GM19372 (cell line): ENCODE measurements around the gene CEMIP.

Source experiments
- ATAC-seq: cut with Tn5 transposase; IDR thresholded peaks from one replicate; pipeline ENCODE4 v1.9.1; 2021; ENCODE audit warnings: mild to moderate bottlenecking, low read depth, moderate library complexity; ENCODE audit not compliant: unreplicated experiment

The CEMIP gene

DNA sequence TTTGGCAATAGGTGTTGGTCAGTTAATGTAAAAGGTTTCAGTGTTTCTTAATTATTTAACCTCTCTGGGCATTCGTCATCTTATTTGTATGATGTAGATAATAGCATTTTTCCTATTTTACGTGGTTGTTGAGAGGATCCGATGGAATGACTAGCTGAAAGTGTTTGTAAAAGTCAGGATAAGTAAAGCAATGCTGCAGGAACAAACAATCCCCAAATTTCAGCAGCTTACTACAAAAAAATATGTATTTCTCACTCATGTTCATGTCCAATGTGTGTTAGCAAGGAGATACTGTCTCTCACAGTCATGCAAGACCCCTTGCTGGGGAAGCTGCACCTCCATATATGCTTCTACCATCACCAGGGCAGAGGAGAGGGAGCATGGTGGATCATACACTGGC, 38.7 kb downstream of the CEMIP start:
- no peak for ATAC-seq

DNA sequence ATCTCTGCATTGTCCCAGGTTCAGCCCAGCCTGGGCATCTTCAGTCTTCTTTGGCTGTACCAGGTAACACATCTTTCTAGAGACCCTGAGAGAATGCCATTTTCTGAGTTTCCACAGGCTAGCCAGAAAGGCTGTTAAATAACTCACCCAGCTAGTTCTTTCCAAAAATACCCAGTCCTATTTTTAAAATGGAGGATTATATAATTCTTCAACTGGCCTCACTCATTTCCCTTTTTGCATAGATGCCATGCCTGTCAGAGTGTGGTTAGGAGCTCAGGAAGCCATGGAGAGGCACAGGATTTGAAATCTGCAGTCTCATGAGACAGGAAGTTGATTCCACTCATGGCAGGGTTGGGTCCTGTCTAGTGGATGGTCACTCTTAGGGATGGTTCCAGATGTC, 39.8 kb downstream of the CEMIP start:
- ATAC-seq = no peak

DNA sequence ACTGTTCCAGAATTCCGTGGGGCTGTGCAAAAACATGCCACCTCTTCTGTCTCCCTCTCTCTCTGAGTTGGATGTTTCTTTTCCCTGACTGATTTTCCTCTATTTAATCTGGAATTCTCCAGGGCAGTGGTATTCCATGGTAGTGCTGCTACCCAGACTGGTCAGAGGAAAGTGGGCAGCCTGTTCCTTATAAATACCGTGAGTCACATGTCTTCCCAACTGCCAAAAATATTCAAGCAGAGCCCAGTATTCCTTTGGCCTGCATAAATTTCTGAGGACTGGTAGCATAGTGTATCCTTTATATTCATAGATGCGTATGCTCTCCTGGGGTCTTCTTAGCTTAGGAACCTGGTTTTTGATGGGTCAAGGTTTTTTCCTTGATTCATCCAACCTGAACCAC, 40.9 kb downstream of the CEMIP start:
- no peak for ATAC-seq

DNA sequence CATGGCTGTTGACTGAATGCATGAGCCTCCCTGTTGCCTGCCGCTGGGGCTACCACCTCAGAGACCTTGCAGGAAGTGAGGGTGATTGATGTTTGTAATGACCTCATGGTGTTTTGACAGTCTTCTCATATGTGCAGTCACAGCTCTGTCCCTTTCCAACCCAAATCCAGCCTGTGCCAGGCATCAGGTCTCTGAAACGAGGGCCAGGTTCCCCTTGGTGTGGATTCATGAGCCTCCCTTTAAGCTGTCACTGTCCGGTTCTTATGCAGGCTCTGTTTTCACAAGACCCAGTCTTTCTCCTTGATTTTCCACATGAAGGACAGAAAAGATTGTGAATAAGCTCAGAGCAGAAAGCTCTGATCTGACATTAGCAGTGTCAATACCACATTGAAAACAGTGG, 43.1 kb downstream of the CEMIP start:
- no peak for ATAC-seq

DNA sequence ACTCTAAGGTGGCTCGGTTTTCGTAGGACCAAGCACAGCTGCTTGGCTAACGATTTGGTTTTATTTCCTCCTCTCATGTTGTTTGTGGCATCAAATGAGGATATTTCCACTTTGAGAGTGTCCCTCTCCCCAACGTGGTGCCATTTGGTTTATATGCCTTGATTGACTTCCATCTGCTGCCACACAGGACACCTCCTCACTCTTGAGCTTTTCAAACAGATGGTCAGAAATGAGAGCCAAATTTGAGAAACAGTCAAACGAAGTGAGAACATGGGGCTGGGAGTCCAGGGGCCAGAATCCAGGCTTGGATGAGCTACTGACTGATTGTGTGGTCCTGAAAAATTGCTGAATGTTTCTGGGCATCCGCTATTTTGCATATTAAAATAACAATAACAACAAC, 43.5 kb downstream of the CEMIP start:
- no peak for ATAC-seq

DNA sequence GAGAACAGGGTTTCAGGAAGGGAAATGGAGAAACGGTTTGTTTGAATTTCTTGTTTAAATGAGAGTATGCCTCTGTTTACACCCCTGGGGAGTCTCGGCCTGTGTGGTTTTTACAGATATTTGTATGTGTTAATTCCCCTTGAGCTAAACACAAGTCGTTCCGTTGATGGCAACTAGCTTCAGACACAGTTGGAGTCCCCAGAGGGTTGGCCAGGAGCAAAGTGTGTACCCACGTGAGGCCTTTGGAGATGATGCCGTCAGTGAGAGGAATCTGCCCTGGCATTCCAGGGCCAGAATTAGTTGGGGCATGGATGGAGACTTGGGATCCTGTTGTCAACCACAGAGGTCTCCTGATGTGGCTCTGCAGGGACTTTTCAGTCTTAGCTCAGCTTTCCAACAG, 44.0 kb downstream of the CEMIP start:
- ATAC-seq = no peak

DNA sequence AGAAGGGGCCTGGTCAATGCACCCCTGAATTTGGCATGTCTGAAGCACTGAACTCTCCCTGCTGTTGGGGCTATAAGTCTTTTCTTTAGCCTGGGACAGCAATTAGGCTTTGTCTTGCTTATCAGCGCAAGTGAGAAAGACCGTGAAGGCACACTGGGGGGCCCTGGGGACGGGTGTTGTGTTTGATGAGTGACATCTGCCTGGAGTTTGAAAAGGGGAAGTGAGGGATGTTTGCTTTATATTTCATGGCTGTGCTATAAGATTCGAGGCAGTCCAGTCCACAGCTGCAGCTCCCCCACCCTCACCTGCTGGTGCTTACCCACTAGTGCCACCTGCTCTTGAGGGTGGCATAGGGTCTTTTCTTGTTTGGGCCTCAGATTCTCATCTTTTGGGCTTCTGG, 44.8 kb downstream of the CEMIP start:
- ATAC-seq = no peak

DNA sequence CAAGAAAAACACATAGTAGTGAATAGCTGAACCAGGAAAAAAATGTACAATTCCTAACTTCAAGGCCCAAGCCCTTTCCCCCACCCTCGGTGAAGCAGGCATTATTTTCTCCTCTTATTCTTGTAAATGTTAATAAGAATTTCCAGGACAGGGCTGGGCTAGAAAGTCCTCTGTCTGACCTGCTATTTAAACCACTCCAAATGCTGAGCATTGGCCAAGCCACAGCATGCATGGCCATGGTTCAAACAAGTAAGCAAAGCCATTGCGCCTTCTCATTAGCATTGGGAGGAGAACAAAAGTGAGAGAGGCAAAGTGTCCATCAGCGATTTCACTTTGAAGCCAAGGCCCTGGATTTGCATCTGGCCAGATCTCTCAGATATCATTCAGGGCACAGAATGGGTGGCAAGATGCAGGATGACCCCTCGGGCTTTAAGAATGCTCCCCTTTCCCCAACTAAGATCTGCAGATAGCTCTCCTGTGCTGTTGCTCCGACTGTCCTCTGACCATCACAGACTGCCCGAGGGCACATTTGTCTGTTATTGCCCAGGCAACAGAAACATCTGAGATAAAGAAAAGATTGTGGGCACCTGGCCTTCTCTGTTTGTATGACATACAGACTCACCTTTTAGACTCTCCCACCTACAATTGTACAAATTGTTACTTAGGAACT, 46.3 kb downstream of the CEMIP start:
- ATAC-seq = no peak

DNA sequence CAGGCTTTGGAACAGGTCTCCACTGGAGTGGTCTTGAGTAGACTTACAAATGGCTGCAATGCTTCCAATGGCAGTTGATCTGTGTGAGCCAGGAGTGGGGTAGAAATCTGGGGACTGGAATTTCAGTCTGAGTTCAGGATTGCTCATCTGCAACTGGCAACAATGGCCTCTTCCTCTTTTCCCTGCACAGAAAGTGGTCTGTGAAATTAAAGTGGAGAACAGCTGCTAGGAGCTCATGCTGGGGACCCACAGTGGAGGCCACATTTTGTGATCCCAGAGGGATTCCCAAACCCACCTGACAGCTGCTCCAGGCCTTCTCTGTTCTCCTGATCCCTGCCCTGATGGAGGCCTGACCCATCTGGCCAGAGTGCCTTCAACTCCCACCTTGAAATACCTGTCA, 49.6 kb downstream of the CEMIP start:
- ATAC-seq = no peak

DNA sequence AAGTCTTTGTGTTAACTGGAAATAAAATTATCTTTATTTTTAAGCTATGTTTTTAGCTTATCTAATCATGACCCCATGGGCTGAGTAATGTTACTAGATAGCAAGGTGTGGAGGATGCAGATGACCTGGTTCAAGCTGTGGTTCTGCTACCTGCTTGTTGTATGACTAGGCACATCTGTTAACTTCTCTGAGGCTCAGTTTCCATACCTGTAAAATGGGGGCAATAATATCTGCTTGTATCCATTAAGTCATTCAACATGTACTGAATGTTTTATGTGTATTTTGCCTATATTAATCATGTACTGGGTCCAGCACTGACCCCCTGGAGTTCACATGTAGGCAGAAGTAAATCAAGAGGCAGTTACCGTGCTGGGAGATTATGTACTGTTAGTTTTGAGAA, 51.5 kb downstream of the CEMIP start:
- ATAC-seq = no peak

DNA sequence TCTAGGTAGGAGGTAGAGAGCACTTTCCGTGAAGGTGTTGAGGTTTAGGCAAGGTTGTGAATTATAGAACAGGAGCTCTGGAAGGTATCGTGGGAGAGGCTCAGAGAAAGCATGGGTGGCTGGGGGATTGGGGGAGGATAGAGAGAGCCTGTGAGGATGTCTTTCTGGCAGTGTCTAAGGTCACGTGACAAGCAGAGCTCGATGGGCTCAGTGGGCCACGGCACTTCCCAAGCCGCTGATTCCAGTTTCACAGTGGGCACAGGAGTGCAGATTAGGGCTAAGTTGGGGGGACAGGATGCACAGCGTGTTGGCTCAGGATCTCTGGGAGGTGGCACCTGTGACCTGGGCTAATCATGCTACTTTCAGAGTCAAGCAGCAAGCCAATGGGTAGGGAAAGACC, 52.0 kb downstream of the CEMIP start:
- no peak for ATAC-seq

DNA sequence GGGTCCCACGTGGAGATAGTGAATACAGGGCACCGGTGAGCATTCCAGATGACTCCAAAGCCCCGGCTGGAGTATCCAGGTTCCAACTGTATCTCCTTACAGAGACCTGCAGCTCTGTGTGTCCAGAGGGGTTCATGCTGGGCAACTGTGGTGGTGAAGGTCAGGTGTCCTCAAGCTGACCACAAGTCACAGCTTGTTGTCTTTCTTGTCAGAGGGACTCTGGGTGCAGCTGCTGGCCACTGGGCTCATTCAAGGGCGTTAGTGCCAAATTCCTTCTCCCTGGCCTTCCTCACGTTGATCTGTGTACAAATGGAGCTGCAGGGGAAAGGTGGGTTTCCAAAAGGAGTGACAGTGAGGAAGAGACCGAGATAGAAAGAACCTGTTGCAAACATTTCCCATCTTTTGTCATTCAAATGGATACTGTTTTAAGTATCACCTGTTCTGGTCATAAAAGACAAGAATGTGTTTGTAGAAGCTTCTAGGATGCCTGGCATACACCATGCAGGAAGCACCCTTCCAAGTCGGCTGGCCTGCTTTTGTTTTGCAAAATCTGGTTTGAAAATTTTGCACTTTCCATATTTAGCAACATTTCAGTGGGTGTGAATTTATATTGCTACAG, 52.5 kb downstream of the CEMIP start:
- no peak for ATAC-seq

DNA sequence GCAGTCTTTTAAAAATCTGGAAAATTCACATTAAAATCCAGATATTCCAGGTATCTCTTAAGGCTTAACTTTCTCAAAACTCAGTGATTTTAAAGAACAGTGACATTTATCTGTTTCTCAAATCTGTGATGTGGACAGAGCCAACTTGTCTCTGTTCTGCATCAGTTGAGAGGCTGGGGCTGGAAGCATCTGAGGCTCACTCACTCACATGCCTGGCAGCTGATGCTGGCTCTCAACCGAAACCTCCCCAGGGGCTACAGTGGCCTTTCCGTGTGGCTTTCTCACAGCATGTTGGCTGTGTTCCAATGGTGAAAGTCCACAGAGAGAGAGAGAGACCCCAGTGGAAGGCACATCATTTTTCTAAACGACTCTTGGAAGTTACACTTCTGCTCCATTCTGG, 53.5 kb downstream of the CEMIP start:
- ATAC-seq = no peak

DNA sequence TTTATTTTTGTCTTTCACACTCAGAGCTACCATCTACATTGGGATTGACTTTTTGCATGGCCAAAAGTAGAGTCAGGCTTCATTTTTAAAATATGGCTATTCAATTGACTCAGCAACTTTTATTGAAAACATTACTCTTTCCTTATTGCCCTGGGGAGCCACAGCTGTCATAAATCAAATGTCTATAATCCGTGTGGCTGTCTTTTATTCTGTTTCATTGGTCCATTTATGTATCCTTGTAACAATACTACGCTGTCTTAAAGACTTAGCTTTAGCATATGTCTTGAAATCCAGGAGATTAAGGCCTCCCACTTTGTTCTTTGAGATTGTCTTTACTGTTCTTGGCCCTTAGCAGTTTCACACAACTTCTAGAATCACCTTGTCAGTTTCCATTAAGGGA, 55.2 kb downstream of the CEMIP start:
- no peak for ATAC-seq

DNA sequence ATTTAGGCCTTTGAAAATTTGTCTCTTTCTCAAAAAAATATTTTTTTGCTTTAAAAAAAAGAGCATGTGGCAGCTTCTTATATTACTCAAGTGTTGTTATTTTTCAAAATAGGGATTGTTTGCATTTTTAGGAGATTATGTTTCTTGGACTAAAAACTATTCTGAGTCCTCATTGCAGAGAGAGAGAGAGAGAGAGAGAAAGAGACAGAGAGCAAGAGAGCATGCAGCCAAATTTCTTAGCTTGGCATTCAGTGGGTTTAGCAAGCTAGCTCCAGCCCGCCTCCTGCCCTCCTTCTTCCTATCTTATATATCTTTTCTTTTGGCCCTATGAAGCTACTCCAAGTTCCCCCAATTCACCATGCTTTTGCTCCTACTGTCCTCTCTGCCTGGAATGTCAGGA, 55.7 kb downstream of the CEMIP start:
- ATAC-seq = no peak

DNA sequence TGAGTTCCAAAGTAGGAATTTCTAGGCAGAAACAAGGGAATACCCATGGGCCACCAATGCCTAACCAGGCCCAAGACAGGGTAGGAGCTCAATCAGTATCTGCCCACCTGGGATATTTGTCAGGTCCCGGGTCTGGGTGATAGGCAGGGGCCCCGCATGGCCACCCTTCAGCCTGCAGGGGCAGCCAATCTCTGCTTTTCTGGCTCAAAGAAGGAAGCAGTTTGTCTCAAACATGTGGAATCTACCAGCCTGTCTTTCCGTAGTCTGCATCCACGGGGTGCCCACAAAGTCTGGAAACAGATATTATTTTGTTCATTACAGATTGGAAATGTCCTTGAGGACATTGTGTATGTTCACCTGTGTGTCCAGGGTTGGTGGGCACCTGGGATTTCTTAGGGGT, 56.2 kb downstream of the CEMIP start:
- ATAC-seq = no peak

DNA sequence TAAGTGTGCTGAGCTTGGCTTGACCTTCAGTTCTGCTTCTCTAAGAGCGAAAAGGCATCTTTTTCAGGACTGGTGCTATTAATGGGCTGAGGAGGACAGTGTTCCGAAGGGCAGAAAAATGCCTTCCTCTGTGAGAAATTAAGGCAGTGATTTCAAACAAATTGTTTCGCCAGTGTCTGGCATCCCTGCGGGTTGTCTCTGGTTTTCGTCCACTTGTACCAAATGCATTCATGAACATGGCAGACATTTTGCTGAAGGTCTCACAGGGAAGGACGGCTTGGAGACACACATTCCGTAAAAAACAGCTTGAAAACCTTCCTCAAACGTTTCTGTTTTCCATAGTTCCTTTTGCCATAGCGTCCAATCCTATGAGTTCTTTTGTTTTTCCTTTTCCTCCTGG, 57.1 kb downstream of the CEMIP start:
- ATAC-seq = no peak

DNA sequence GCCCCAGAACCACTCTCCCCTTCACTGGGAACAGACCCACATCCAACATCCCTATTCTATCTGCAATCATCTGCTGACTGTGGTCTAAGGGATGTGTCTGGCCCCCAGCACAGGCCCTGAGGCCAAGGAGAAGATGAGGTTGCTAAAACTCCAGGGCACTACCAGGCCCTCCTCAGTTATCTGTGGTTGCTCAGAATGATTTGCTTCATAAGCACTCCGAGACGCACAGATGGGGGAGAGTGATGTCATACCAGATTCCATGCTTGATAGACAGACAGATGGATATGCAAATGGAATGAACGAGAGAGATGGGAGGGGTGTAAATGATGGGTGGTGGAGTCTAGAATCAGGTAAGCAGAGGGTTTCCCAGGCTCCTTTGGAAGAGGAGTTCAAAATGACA, 57.8 kb downstream of the CEMIP start:
- ATAC-seq = no peak

DNA sequence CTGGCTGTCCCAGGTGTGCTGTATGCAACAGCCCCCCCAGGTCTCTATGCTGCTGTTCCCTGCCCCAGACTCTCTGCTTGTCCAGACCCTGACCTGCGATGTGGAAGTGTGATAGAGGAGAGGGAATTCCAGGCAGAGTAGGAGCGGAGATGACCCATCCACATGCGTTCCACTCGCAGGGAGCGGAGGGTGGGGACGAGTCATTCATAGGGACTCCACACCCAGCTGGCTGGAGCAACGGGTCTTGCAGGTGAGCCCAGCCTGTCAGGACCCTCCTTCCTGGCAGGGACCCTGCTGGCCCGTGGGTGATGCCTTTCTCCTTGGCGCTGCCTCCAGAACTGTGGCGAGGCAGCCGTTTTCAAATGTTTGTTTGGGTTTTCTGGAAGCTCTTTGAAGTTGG, 58.8 kb downstream of the CEMIP start:
- ATAC-seq = no peak

DNA sequence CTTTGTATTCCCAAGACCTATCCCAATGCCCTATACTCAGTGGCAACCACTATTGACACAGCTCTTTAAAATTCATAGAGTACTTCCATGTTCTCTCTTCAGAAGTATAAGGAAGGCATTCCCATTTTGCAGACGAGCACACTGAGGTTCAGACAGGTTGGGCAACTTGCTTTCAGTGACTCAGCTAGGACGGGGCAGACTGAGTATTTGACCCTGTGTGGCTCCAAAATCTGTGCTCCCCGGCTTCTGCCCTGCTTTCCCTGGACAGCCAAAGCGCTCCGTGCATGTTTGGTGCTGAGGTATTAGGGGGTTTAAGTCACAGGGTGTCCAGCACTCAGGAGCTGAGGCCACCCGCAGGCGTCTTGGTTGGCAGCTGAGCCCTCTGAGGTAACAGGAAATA, 59.5 kb downstream of the CEMIP start:
- ATAC-seq = no peak

DNA sequence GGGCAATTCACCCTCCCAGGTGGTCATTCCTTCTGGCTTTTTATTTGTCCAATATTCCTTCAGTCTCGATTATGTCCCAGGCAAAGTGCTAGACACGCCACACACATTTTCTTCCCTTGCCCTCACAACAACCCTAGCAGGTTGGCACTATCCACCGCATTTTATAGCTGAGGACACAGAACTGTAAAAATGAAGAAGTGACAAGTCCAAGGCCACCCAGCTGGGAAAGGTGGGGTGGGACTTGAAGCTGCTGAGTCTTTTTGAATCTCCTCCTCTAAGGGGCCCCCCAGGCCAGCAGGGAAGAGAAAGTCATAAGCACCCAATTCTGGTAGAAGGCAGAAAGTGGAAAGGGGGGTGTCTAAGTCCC, 60.6 kb downstream of the CEMIP start:
- no peak for ATAC-seq

DNA sequence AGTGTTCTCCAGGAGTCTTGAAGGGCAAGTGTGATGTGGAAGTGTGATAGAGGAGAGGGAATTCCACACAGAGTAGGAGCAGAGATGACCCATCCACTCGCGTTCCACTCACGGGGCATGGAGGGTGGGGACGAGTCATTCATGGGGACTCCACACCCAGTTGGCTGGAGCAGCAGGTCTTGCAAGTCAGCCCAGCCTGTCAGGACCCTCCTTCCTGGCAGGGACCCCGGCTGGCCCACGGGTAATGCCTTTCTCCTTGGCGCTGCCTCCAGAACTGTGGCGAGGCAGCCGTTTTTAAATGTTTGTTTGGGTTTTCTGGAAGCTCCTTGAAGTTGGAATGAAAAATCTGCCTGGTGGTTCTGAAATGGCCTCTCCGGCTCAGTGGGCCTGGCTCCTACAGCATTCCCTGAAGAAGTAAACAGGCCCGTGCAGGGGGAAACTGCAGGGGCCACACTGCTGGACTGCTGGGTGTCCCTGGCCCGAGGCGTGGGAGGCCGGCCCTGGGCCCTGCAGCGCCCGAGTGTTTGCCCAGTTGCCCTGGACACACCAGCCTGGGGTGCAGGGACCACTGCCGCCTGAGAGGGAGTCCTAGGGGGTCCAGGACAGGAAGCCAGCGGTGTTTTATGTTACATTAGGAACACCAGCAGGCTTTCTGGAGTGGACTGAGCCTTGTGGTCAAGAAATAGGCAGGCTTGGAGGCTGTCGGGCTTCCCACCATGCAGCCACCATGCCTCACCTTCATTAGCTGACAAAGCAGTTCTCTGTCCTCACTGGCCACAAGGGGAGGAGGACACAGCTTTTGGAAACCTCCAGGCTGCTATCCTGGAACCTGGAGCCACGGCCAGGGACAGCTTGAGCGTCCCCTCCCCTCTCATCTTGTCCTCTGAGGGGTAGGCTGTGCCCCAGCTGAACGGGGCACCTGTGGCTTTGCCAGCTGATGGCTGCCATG, 61.3 kb downstream of the CEMIP start:
- ATAC-seq = no peak
